Activated CD4-positive, alpha-beta T cell treated with anti-CD3 and anti-CD28 coated beads, Interleukin-2, amount 50 U/mL, for 48 hours (primary cell): ENCODE measurements around the gene CYBA.

Experiments used
- DNase-seq, 2 experiments: peaks; one replicate each; pipeline ENCODE4 v3.0.0-alpha.2; 2020

CYBA gene

DNA sequence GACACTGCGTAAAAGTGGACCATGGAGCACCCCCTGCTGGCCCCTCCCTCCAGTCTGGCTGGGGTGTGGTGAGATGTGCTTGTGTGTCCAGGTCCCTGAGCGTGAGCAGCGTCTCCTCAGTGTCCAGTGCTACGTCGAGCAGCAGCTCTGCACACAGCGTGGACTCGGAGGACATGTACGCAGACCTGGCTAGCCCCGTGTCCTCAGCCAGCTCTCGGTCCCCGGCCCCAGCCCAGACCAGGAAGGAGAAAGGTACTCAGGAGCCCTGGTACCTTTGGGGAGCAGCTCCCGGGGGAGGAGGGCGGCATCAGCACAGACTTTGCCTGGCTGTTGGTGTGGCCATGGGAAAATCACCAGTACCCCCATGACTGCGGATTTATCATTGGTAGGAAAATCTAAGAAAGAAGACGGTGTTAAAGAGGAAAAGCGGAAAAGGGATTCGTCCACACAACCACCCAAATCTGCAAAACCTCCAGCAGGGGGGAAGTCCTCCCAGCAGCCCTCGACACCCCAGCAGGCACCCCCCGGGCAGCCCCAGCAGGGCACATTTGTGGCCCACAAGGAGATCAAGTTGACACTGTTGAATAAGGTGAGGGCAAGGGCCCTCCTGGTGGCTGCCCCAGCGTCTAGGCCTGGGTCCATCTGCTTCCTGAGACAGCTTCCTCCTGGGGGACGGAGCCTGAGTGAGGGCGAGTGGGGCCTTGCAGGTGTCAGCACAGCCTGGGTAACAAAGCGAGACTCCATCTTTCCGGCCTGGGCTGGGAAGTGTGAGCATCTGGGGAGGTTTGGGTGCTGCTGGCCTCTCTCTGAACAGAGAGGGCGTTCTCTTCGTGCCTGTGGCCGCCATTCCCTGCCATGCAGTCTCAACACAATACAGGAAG is 23.1 kb downstream of the CYBA start:
- no peak for DNase-seq

GRCh38 chr16:88626646-88627045 is 24.2 kb downstream of the CYBA start:
- DNase-seq: no peak

- peak in 1 of 2 experiments; percentile 41 for DNase-seq
These were observed 25.8 kb downstream of the CYBA start for GRCh38 chr16:88624977-88625576.

- DNase-seq: no peak
These were observed 26.4 kb downstream of the CYBA start for GRCh38 chr16:88624481-88624880.

GRCh38 chr16:88623858-88624257 is 27.0 kb downstream of the CYBA start:
- no peak for DNase-seq

GRCh38 chr16:88622866-88623265 is 28.0 kb downstream of the CYBA start:
- no peak for DNase-seq

DNA sequence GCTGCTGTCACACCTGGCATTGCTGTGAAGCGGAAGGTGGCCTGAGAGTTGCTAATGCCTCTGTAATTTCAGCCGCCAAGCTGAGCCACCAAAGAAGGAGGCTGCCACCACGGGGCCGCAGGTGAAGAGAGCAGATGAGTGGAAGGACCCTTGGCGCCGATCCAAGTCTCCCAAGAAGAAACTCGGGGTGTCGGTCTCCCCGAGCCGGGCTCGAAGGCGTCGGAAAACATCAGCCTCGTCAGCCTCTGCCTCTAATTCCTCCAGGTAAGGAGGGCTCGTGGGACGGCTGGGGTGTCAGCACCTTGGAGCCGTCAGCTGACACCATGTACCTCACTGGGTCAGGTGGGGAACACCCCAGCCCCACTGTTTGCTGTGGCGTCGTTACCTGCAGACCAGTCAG is 28.7 kb downstream of the CYBA start:
- DNase-seq: no peak

GRCh38 chr16:88619859-88620815 is 30.7 kb downstream of the CYBA start:
- DNase-seq: peak; percentile 40 to 49

GRCh38 chr16:88618956-88619667 is 31.7 kb downstream of the CYBA start:
- no peak for DNase-seq

DNA sequence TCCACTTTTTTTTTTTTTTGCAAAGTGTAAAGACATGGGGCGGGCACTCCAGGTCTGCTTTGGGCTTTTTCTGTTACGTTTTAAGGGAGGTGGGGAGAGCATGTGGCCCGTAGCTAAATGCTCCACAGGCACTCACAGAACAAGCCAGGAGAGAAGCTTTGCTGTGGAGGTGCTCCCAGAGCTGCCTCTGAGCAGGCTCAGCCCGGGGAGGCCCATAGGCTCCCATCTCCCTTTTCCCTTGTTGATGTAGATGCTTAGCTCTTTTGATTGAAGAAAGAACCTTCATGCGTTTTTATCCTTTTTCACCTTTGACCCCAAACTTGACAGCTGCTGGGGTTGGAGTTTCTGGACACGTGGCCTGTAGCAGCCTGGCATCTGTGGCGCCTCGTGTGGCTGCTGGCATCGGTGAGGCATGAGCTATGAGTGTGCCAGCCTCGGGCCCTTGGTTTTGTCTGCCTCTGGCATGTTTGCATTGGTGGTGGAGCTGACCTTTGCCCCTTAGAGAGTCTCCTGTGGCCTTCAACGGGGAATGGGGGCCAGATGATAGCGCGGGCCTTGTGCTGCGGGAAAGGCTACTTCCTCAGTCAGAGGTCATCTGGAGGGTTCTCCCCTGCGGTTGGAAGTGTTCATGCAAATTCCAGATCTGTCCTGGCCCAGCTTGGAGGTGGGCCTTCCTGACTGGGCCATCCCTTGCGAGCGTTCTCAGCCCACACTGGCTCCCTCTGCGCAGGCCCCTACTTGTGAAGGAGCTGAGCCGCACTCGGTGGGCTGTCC is 32.5 kb downstream of the CYBA start:
- no peak for DNase-seq

DNA sequence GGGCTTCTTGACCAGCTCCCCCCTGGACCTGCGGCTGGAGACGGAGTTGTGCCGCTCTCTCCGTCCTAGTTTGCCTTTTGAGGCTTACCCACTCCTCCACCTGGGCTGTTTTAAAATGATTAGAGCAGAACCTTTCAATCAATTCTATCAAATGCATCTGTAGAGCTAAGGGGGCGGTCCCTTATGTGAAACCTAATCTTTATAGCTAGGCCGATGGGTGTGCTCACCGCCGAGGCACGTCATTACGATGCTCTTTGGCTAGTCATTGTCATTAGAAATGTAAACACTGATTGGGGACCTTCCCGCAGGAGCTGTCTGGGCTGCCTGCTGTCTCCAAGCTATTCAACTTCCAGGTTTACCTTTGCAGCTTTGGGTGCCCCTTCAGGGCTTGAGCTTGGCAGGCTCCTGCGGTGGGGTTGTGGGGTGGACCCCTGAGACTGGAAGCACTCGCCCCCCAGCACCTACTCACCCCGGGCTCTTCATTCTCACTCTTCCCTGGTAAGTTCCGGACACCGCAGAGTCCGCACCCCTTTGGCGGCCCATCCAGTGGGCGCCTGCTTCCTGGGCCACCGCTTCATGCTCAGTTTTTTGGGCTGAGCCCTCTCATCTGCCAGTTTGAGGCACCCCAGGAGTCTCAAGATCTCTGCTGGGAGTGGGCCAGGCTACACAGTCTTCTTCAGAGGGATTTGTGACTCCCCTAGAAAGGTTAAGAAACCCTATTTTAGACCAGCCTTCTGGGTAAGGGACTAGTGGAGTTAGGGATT is 33.4 kb downstream of the CYBA start:
- DNase-seq: no peak

GRCh38 chr16:88616736-88617135 is 34.1 kb downstream of the CYBA start:
- DNase-seq: no peak

GRCh38 chr16:88616320-88616719 is 34.5 kb downstream of the CYBA start:
- DNase-seq: no peak

DNA sequence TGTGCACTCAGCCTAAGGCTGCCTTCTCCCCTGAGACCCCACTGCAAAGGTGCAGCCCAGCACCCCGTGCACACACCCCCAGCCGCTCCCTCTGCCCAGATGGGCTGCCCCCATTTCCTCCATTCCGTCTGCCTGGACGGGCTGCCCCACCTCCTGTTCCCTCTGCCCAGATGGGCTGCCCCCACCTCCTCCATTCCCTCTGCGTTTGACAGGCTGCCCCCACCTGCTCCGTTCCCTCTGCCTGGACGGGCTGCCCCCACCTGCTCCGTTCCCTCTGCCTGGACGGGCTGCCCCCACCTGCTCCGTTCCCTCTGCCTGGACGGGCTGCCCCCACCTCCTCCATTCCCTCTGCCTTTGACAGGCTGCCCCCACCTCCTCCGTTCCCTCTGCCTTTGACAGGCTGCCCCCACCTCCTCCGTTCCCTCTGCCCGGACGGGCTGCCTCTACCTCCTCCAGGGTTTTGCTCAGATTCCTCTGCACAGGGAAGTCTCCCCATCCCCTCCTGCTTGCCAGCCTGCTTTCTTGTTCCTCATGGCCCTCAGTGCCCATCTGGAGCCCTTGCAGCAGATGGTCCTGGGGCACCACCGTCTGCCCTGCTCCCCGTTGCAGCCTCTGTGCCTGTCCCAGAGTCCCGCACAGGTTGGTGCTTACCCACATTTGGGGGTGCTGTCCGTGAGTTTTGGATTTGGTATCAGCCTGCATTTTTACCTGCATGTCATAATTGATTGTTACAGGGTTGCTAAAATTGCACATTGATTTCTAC is 35.9 kb downstream of the CYBA start:
- no peak for DNase-seq

DNA sequence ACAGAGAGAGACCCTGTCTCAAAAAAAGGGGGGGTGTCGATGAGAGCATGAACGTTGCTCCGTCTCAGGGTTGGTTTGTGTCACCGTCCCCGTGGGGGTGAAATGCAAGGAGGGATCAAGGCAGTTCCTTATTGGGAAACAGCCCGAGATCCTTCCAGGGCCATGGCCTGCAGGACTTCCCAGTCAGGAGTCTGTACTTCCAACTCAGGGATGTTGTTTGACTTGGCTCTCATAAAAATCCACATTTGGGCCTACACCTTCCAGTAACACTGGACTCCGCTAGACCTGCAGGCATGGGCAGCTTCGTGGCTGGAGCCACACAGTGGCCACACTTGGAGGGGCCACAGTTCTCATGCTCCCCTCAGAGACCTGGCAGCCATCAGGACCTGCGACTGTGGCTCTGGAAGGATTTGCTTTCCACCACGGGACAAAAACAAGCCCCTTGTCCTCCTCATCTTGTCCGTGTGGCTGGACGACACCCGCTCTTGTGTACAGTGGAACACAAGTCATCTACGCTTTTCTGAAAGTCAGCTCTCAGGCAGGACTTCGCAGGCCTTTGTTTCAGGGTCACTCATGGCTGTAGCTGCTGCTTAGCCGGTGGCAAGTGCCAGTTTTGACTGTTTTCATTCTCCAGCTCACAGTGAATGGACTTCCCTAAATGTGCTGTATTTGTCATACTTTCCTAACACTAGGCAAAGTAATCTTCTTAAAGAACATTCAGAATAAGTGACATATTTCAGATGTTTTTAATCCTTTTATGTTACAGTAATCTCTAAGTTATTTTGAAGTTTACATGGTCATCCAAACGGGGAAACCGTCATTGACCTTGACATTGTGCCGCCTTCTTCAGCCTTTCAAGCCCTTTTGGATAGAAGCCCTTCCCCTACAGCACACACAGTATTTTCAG is 36.7 kb downstream of the CYBA start:
- DNase-seq: no peak

GRCh38 chr16:88613293-88613692 is 37.6 kb downstream of the CYBA start:
- DNase-seq: no peak

GRCh38 chr16:88610909-88611812 is 39.7 kb downstream of the CYBA start:
- DNase-seq: no peak

DNA sequence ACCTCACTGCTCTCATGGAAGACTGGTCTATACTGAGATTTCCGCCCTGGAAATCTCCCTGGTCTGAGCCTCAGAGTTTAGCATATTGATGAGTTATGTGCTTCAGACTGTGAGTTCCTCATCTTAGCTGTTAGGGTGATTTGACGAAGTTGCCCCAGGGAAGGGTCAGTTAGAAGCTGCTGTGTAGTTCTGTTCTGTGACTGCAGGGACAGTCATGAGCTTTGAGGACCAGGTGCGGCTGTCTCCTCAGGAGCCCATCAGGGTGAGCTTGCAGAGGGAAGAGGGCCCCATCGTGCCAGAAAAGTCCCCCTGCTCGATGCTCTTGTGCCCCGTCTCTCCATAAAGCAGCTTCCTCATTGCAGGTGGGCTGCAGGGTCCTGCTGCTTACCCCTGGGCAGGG is 40.8 kb downstream of the CYBA start:
- DNase-seq: no peak
